Measurements from ENCODE around the gene SERPINB12.
A peak's percentile ranks its signal among the peaks of the same experiment; 100 is the strongest.

The SERPINB12 gene

DNA sequence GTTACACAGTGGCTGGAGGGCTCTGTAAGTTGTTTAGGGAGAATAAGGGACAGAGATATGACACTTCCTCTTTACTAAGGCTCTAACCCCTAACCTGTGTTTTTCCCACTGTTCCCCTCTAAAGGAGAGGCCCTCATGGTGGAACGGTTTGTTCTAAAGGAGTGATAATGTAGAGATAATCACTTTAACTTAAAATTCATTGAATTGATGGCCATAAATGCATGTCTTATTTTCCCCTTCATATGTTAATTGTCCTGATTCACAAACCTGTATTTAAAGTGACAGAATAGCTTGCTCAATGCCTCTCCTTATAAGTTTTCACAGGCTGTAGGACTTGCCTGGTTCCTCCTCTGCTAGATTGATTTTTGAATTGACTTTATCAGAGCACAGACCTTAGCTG is at the start of gene SERPINB12:
Gene SERPINB12, plus strand, starts transcription at position 301 of the 400 bp plus-strand sequence. CDS start 13,791 bp downstream, outside the sequence.
- no peak for FAIRE-seq

GRCh38 chr18:63492851-63493250 is 49.3 kb upstream of the SERPINB12 start:
- FAIRE-seq, result no peak

DNA sequence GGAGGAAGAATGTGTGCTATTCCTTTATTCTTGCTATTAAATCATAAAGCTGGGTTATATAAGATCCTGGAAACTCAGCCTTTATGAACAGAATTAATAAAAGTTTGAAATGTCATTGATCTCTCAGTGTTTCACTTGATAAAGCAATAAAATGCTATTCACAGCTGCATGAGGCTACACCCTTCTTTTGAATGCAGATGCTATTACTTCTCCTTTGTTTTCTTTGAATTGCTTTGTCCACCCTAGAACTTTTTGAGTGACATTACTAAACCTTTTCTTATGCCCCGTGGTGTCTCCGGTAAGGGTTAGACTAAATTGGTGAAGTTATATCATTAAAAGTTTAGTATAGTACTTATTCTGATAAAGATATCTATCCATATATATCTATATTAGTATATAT is 46.5 kb upstream of the SERPINB12 start:
- FAIRE-seq, result no peak

GRCh38 chr18:63505566-63506335 is 36.4 kb upstream of the SERPINB12 start:
- no peak for FAIRE-seq

- no peak for FAIRE-seq
Observed at GRCh38 chr18:63506336-63506646, 35.9 kb upstream of the SERPINB12 start.

GRCh38 chr18:63508596-63508995 is 33.6 kb upstream of the SERPINB12 start:
- FAIRE-seq, result no peak

DNA sequence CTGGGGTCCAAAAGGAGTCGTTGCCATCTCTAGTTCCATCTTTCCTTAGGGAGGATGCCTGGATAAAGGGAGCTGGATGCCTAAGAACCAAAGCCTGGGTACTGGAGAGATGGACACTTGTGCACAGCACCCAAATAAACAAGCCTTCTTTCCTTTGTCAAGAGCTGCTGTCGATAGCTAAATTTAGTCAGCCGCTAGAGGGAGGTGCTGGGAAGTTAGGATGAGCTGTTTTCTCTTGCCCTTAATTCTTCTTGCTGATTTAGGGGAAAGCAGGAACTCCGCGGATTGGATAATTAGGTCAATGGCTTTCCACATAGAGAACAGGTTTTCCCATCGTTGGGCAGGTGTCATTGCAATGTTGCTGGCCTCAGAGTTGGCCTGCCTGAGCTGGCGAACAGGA is 30.9 kb upstream of the SERPINB12 start:
- no peak for FAIRE-seq

- no peak for FAIRE-seq
Observed at GRCh38 chr18:63514326-63514725, 27.8 kb upstream of the SERPINB12 start.

DNA sequence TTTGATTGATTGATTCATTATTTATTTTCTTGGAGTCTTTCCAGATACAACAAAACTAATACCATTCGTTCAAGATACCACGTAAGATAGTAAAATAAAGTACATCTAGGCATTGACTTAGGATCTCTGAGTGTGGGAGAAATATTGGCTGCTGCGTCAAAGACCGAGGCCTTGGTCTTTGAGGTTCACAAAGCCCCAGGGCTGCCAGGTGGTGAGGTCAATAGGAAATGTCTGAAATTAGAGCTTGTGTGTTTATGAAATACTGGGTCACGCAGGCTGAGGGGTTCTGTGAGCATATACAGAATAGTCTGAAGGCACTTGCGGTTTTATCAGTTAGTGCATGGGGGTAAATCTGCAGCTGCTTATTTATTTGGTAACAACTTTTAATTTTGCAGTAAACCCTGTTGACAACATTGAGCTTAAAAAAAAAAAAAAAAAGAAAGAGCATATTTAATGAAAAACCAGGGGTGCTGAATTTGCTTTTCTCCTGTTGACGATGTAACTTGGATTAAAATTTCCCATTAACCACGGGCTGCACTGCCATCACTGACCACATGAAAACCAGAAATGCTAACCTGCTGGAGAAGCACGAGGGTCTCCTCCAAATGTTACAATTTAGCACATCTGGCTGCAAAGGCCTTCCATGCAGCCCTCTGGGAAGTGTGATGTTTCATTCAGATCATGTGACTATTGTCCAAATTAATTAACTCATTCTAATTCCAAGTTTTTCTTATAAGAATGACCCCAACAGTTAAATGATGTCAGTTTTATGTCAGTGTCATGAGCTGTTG is 27.1 kb upstream of the SERPINB12 start:
- FAIRE-seq, result no peak

DNA sequence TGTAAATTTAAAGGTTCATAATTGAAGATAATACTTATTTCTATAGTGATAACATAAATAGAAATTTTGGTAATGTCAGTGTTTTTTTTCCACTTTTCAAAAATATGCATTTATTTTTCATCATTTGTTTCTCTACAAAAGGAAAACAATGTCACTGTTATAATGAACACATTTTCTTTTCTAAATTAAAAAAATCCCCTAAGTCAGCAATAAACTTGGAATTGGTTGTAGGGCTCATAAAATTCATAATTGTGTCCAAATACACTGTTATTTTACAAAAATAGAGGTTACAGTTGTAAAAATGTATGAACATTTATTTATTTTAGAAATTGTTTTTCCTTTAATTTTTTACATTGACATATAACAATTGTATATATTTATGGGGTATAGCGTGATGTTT is 26.4 kb upstream of the SERPINB12 start:
- FAIRE-seq, result no peak

DNA sequence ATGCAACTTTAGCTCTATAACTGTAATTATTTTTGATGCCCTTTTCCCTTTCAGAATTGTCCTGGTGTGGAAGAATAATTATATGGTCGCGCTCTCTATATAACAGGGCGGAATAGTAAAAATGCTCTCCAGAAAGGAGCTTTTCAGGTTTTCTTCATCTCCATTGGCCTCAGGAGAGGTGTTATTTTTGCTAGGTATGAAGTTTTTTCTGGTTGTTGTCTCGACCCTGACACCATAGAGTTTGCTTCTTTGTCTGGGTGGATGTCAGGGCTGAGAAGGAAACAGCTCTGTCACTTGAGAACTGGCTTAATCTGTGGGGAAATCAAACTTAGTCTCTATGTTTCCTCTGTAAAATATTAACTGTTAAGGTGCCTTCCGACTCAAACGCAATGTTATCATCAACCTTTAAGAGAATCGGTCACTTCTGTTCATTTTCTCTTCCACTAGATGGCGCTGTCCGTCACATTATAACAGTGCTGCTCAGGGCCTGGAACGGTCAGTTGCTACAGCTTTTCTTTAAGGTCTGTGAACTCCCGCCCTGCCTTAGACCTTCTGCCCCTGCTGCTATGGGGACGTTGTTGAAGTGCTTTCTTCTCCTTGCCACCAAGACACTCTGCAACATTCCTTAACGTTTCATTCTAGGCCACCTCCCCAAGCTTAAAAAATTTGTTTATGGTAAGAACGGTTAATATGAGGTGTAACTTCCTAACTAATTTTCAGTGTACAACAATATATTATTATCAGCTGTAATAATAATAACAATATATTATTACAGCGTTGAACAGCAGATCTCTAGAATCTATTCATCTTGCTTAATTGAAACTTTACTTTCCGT is 23.8 kb upstream of the SERPINB12 start:
- FAIRE-seq, result peak; percentile 85

DNA sequence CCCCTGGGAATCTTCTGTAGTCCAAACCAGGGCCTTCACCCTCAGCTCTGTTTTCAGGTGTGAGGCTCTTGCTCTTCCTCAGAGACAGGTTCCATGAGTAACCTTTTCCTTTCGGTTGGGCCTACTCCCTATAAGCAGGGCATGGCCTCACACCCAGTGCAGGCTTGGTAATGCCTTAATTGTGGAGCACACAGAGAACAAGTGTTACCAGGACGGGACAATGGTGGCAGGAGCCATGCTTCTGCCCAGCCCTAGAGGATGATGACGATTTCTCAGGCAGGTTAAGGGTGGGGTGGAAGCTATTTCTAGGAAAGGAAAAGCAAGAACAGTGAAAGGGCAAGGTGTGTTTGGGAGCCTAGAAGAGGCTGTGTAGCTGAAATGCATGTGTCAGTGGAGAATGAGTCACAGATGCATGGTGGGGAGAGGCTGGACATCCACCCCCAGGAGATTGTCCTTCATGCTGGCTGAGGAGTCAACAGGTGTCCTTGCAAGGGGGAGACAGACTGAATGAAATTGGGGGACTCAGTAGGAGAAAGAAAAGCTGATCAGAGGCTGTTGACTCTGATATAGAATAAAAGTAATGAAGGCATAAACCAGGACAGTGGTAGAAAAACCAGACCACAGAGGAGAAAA is 22.0 kb upstream of the SERPINB12 start:
- no peak for FAIRE-seq

- FAIRE-seq, result no peak
Observed at GRCh38 chr18:63523660-63524059, 18.5 kb upstream of the SERPINB12 start.

- FAIRE-seq, result no peak
Observed at GRCh38 chr18:63527251-63527650, 14.9 kb upstream of the SERPINB12 start.

GRCh38 chr18:63528863-63529492 is 13.2 kb upstream of the SERPINB12 start:
- no peak for FAIRE-seq

DNA sequence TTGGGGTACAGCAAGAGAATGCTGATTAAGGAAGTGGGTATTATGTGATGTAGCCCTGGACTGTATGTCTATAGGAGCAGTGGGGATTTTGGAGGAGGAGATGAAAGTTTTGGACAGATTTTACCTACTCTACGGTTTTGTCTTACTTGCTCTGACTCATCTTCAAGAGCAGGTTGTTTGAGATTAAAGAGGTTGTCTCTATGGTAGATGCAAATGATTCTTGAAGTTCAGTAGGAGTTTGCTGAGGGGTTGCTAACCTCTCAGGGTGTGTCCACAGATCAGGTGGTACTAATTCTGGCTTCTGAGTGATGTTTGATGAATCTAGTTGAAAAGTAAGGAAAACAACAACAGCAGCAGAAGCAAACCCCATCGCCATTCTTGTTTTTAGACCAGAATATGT is 9.7 kb upstream of the SERPINB12 start:
- no peak for FAIRE-seq

- no peak for FAIRE-seq
Observed at GRCh38 chr18:63534615-63535014, 7.6 kb upstream of the SERPINB12 start.

DNA sequence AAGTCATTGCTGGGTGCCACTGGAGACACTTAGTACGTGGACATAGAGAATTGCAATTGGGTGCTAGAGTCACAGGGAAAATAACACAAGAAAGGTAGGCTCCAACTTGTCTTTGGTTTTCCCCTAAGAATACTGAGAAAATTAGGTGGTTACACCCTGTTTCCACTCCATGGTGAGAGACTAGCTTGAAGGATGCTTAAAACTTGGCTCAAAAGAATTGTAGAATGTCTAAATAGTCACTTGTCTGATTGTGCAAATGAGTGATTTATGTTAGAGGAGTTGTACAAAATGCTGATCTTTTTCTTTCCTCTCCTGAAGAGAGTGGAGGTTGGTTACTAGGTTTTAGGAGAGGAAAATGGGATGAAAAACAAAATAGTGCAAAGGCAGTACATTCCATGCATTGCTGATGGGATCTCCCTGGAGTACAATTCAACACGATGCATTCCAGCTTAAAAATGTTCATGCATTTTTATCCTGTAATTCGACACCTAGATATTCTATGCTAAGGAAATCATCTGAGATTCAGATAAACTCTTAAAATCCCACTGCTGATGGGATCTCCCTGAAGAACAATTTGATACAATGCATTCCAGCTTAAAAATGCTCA is 2.2 kb upstream of the SERPINB12 start:
- FAIRE-seq, result no peak

DNA sequence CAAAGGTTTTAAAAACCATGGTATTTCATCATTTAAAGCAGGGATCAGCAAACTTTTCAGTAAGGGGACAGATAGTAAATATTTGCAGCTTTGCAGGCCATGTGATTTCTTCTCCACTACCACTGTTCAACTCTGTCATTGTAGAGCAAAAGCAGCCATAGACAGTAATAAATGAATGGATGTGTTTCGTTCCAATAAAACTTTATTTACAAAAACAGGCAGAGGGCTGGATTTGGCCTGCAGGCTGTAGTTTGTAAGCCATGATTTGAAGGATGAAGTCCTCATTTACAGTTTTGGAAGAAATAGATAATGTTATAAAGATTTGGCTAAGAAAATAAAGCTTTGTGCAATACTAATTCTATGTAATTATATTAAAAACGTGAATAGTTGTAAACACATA is 1.8 kb downstream of the SERPINB12 start:
- FAIRE-seq, result no peak

DNA sequence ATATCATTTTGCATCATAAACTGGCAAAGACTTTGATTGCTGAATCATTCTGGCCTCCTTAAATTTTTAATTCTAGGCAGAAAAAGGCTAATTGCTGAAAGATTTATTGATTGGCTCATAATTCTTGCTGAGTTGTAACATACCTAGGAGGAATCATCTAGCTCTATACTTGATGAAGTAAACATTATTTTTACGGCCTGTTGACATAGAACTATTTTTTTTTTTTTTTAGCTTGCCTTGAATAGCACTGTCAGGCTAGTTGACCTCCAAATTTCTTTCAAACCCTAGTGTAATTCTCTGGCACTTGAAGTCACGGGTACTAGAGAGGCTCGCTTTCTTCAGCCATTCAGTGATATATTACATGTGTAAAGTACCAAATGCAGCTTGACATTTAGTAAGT is 2.8 kb downstream of the SERPINB12 start:
- no peak for FAIRE-seq

DNA sequence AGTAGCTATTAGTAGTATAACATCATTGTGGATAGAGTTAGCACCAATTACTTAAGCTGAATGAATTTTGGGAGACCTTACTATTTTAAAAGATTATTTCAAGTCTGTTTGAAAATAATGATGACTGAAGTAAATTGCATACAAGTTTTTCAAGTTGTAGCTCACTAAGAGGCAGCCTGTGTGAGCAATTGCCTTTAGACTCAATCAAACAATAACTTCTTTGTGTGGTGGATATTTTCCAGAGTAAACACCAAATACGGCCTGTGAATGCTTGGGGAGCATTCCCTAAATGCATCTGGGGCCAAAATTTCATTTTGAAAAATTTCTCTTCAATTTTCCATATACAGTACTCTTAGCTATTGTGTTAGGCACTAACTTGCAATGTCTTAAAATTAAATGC is 7.9 kb downstream of the SERPINB12 start:
- no peak for FAIRE-seq

DNA sequence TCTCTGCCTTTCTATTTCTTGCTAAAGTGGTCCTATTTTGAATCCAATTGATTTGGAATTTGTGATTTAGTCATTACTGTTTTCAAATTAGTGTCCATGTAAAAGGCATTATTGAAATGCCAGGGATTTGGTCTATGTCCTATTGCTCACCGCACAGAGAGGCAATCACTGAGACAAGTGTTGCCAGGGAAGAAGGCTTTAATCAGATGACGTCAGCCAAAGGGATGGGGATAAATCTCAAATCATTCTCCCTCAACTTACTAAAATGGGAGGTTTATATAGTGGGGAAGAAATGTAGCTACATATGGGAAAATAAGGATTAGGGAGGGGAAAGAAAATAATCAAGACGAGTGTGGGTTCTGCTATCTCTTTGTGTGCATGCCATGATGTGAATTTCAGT is 9.6 kb downstream of the SERPINB12 start:
- no peak for FAIRE-seq

Measured in G401.6 (cell line).